22Rv1 (cell line): ENCODE results near the gene SIPA1L3.
A peak's percentile ranks its signal among the peaks of the same experiment; 100 is the strongest.
"Not testable (repeated sequence)": the region's sequence is repeated elsewhere in the genome, so short reads cannot be mapped to it uniquely, and the experiment has no call there.

Experiments
- H3K27ac ChIP-seq: fragments of 450-650 bp; 2 replicates; pipeline ENCODE4 v1.5.1; 2017
- ZFX ChIP-seq: fragments of 450-650 bp; IDR thresholded peaks from 2 replicates; pipeline ENCODE4 v1.6.1; 2017; ENCODE audit warnings: antibody characterized with exemption, borderline replicate concordance
- TF ChIP-seq, protein P1 (sequence below): fragments of 450-650 bp; IDR thresholded peaks from 2 replicates; pipeline ENCODE4 v1.5.1; 2017; ENCODE audit warnings: mild to moderate bottlenecking

SIPA1L3 gene

DNA sequence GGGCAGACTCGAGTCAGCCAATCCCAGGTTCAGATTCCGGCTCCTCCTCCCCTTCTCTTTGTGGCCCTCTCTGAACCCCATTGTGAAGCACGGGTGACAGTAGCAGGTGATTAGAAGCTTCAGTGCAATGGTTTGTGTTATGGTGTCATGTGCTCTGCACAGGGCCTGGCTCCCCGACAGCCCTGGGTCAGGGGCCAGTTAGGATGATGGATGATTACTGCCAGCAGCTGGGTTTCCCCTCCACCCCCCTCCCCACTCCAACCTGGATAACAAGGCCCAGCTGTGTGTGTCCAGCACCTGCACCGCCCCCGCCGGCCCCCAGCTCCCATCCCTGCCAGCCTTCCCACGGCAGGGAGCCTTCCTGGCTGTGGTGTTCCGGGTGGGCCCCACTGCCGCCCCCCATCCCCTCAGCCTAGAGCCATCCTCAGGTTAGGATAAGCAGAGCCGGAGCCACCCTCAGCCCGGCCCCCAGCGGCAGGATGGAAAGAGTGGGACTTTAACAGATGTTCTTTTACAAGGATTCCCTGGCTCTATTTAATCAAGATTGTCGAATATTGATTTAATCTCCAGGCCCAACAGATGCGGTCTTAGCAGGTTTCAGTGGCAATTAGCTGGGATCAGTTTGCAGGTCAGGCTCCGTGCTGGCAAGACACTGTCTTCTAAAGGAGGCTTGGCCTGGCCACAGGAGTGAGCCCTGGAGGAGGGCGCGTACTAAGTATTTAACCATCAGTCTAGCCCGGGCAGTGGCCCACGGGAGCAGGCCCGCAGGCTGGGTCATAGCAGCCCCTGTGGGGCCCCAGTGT is 156.2 kb downstream of the SIPA1L3 start:
- H3K27ac ChIP-seq, result no peak overlapping the region
- TF ChIP-seq ZFX, result no peak
- TF ChIP-seq, protein P1, sequence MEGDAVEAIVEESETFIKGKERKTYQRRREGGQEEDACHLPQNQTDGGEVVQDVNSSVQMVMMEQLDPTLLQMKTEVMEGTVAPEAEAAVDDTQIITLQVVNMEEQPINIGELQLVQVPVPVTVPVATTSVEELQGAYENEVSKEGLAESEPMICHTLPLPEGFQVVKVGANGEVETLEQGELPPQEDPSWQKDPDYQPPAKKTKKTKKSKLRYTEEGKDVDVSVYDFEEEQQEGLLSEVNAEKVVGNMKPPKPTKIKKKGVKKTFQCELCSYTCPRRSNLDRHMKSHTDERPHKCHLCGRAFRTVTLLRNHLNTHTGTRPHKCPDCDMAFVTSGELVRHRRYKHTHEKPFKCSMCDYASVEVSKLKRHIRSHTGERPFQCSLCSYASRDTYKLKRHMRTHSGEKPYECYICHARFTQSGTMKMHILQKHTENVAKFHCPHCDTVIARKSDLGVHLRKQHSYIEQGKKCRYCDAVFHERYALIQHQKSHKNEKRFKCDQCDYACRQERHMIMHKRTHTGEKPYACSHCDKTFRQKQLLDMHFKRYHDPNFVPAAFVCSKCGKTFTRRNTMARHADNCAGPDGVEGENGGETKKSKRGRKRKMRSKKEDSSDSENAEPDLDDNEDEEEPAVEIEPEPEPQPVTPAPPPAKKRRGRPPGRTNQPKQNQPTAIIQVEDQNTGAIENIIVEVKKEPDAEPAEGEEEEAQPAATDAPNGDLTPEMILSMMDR, result no peak

- no peak overlapping the region for H3K27ac ChIP-seq
- TF ChIP-seq, protein P1, result no peak
These were observed 156.9 kb downstream of the SIPA1L3 start for GRCh38 chr19:38063928-38064327.

- TF ChIP-seq ZFX, result no peak
- TF ChIP-seq, protein P1, result no peak
- H3K27ac ChIP-seq, result no peak overlapping the region
These were observed 157.8 kb downstream of the SIPA1L3 start for GRCh38 chr19:38064661-38065425.

DNA sequence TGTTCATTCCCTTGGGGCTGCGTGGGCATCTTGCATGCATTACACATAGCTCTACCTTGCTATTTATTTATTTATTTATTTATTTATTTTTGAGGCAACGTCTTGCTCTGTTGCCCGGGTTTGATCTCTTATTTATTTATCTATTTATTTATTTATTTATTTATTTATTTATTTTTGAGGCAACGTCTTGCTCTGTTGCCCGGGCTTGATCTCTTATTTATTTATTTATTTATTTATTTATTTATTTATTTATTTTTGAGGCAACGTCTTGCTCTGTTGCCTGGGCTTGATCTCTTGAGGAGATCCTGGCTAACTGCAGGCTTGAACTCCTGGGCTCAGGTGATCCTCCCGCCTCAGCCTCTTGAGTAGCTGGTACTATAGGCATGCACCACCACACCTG is 158.8 kb downstream of the SIPA1L3 start:
- H3K27ac ChIP-seq, result not testable (repeated sequence)

- H3K27ac ChIP-seq, result no peak overlapping the region
- TF ChIP-seq, protein P1, result no peak
- TF ChIP-seq ZFX, result no peak
These were observed 161.8 kb downstream of the SIPA1L3 start for GRCh38 chr19:38068826-38069225.

DNA sequence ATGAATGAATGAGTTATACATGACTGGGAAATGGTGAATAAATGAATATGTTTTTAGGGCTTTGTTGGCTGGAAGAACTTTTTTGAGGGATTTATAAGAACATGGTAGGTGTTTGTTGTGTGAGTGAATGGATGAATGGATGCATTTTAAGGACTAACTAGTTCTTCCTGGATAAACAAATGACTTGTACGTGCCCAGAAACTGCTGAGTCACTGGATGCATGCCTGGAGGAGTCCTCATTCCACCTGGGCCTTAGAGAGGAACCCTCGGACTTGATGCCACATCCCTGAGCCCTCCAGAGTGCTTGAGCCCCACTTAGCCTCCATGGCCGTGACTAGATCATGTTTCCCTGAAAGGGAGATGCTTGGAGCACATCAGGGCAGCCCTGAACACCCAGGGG is 163.6 kb downstream of the SIPA1L3 start:
- TF ChIP-seq, protein P1, result no peak
- no peak for TF ChIP-seq ZFX
- H3K27ac ChIP-seq, result peak overlapping the region; percentile 47

- peak overlapping the region; percentile 47 for H3K27ac ChIP-seq
These were observed 164.0 kb downstream of the SIPA1L3 start for GRCh38 chr19:38071054-38071453.

DNA sequence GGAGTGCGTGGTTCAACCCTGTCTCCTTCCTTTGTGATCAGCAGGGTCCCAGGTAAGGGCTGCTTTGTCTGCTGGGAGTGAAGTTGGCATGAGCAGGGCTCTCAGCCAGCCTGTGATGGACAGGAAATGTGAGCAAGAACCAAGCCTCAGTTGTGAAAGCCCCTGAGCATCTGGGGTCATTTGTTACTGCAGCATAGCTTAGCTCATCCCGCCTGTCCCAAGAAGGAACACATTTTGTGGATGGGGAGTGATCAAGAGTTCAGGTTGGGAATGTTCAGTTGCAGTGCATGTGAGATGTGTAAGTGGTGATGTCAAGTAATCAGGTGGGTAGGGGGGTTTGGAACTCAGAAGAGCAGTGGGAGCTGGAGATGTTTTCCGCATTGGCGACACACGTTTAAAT is 164.6 kb downstream of the SIPA1L3 start:
- TF ChIP-seq ZFX, result no peak
- TF ChIP-seq, protein P1, result no peak

More for the DNA sequence above, 164.6 kb downstream of the SIPA1L3 start:
- H3K27ac ChIP-seq, result no peak overlapping the region
